ENCODE results near the gene PUS3. TPM values are rescaled to one million over a fixed set of nuclear protein-coding genes. Genes with fewer than 3 reads are reported as not detected.

The PUS3 gene
- 1 to 10 TPM; 2.5 to 7.9 (median 5.8) TPM for total RNA-seq

- peaks cover 0 to 15% (median 0%) of the 10 kb centered on the region in 3 donors for H3K36me3 ChIP-seq
- no peaks in the 10 kb centered on the region for H3K9me3 ChIP-seq
- H3K4me1 ChIP-seq = peaks cover 0 to 22% (median 6%) of the 10 kb centered on the region in 4 donors
- H3K27me3 ChIP-seq = peaks cover 0 to 7% of the 10 kb centered on the region in 2 donors
- H3K27ac ChIP-seq = peak within 1 kb of the TSS; percentile 66 to 77 (median 70)
- peak within 1 kb of the TSS; percentile 48 to 67 (median 58) for H3K4me3 ChIP-seq
- TF ChIP-seq CTCF (IDR thresholded peaks at IDR 0.05) = no peak
- peak; percentile 31 to 42 for TF ChIP-seq POLR2A (IDR thresholded peaks at IDR 0.05)
- DNase-seq = peak; percentile 88 to 95 (median 88)
These were observed at the start of gene PUS3 for GRCh38 chr11:125902927-125903710. Gene PUS3 (minus strand): TSS chr11:125903206. CDS start chr11:125896284, 6,922 bp downstream.

- no peak for TF ChIP-seq POLR2A (IDR thresholded peaks at IDR 0.05)
- TF ChIP-seq CTCF (IDR thresholded peaks at IDR 0.05) = no peak
- Histone ChIP-seq H3K36me3 (no peaks in the 10 kb centered on the region), H3K27me3 (no peaks in the 10 kb centered on the region), H3K9me3 (no peaks in the 10 kb centered on the region), H3K27ac (no peak overlapping the region), H3K4me1 (peaks cover 0 to 17% (median 0%) of the 10 kb centered on the region in 4 donors), H3K4me3 (no peak overlapping the region)
- DNase-seq = no peak
These were observed 49.6 kb upstream of the PUS3 start for GRCh38 chr11:125952559-125952958.

GRCh38 chr11:125951731-125952130 lies 48.7 kb upstream of the PUS3 start:
- no peak for DNase-seq
- no peaks in the 10 kb centered on the region for H3K36me3 ChIP-seq
- peaks cover 0 to 17% (median 0%) of the 10 kb centered on the region in 4 donors for H3K4me1 ChIP-seq
- TF ChIP-seq CTCF (IDR thresholded peaks at IDR 0.05) (no peak), POLR2A (IDR thresholded peaks at IDR 0.05) (no peak)
- H3K4me3 ChIP-seq = no peak overlapping the region
- no peaks in the 10 kb centered on the region for H3K9me3 ChIP-seq
- peak overlapping the region in 1 of 4 donors; percentile 54 for H3K27ac ChIP-seq
- no peaks in the 10 kb centered on the region for H3K27me3 ChIP-seq

GRCh38 chr11:125950696-125951651 lies 48.0 kb upstream of the PUS3 start:
- Histone ChIP-seq H3K27ac (peak overlapping the region in 1 of 4 donors; percentile 54), H3K36me3 (no peaks in the 10 kb centered on the region), H3K4me3 (no peak overlapping the region), H3K9me3 (no peaks in the 10 kb centered on the region), H3K4me1 (peaks cover 0 to 17% (median 0%) of the 10 kb centered on the region in 4 donors), H3K27me3 (no peaks in the 10 kb centered on the region)
- DNase-seq = no peak
- TF ChIP-seq CTCF (IDR thresholded peaks at IDR 0.05) = no peak
- no peak for TF ChIP-seq POLR2A (IDR thresholded peaks at IDR 0.05)

GRCh38 chr11:125950178-125950490 lies 47.1 kb upstream of the PUS3 start:
- Histone ChIP-seq H3K36me3 (no peaks in the 10 kb centered on the region), H3K27me3 (no peaks in the 10 kb centered on the region), H3K27ac (no peak overlapping the region), H3K9me3 (no peaks in the 10 kb centered on the region), H3K4me3 (no peak overlapping the region), H3K4me1 (peaks cover 0 to 17% (median 0%) of the 10 kb centered on the region in 4 donors)
- DNase-seq = no peak
- TF ChIP-seq POLR2A (IDR thresholded peaks at IDR 0.05) = no peak
- no peak for TF ChIP-seq CTCF (IDR thresholded peaks at IDR 0.05)

Data from Peyer's patch (tissue), 4 donors.